GM18870 (cell line): ENCODE measurements around the gene GSK3B.
A peak's percentile ranks its signal among the peaks of the same experiment; 100 is the strongest.

ENCODE experiments used
- ATAC-seq: cut with Tn5 transposase; IDR thresholded peaks from one replicate; pipeline ENCODE4 v1.9.1; 2021; ENCODE audit warnings: moderate library complexity; ENCODE audit not compliant: unreplicated experiment

GSK3B gene

GRCh38 chr3:119790369-119790768 is 303.9 kb downstream of the GSK3B start:
- no peak for ATAC-seq

- ATAC-seq, result no peak
Measured at GRCh38 chr3:119786409-119786808, 307.8 kb downstream of the GSK3B start.

- no peak for ATAC-seq
Measured at GRCh38 chr3:119783883-119784282, 310.4 kb downstream of the GSK3B start.

- ATAC-seq, result no peak
Measured at GRCh38 chr3:119783255-119783654, 311.0 kb downstream of the GSK3B start.

GRCh38 chr3:119782460-119782859 is 311.8 kb downstream of the GSK3B start:
- ATAC-seq, result no peak

- ATAC-seq, result no peak
Measured at GRCh38 chr3:119781330-119782198, 312.7 kb downstream of the GSK3B start, which contains the start of gene NR1I2. Gene NR1I2, plus strand, starts transcription at chr3:119782101.

- ATAC-seq, result peak; percentile 84
Measured at GRCh38 chr3:119779731-119780383, 314.4 kb downstream of the GSK3B start.

- ATAC-seq, result no peak
Measured at GRCh38 chr3:119778811-119779210, 315.4 kb downstream of the GSK3B start.

- no peak for ATAC-seq
Measured at GRCh38 chr3:119778176-119778575, 316.1 kb downstream of the GSK3B start.

- no peak for ATAC-seq
Measured at GRCh38 chr3:119776304-119776703, 317.9 kb downstream of the GSK3B start.

- ATAC-seq, result peak; percentile 82
Measured at GRCh38 chr3:119774444-119774843, 319.8 kb downstream of the GSK3B start.
